Adipocyte (in vitro differentiated cells): ENCODE results near the gene PYROXD2.

Experiments used
- DNase-seq: peaks from one replicate; pipeline ENCODE4 v3.0.0-alpha.2; 2015; ENCODE audit warnings: low read depth
- H3K27me3 ChIP-seq: replicated peaks from 2 replicates; pipeline ENCODE4 v1.7.0; 2013; ENCODE audit warnings: mild to moderate bottlenecking, low read length, moderate library complexity; ENCODE audit not compliant: control insufficient read depth, insufficient read depth
- H3K36me3 ChIP-seq: 2 replicates; pipeline ENCODE4 v1.7.0; 2013; ENCODE audit warnings: low read length, mild to moderate bottlenecking, moderate library complexity; ENCODE audit not compliant: control insufficient read depth, insufficient read depth, severe bottlenecking
- H3K4me1 ChIP-seq: 2 replicates; pipeline ENCODE4 v1.7.0; 2013; ENCODE audit warnings: mild to moderate bottlenecking, low read length, moderate library complexity; ENCODE audit not compliant: control insufficient read depth, insufficient read depth
- H3K4me3 ChIP-seq: 2 replicates; pipeline ENCODE4 v1.7.0; 2013; ENCODE audit warnings: mild to moderate bottlenecking, low read length, moderate library complexity
- H3K9ac ChIP-seq: 2 replicates; pipeline ENCODE4 v1.7.0; 2013; ENCODE audit warnings: mild to moderate bottlenecking, low read length, moderate library complexity
- H3K9me3 ChIP-seq: 2 replicates; pipeline ENCODE4 v1.7.0; 2013; ENCODE audit warnings: mild to moderate bottlenecking, low read length, moderate library complexity; ENCODE audit not compliant: control insufficient read depth

Gene PYROXD2

DNA sequence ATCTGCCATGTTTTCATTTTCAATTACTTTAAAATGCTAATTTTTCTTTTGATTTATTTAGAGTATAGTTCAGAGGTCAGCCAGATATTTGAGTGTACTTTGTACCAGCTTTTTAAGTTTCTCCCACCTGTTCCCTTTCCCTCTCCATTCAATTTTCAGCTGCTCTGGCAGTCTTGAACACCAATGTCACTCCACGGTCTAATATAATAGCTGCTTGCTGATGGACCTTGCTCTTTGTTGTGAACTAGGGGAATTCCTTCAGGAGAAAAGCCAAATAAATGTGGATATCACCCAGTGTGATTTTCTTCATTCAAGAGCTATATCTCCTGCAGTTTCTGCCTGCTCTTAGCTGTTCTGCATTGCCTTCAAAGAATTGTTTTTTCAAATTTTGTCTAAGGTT, 35.6 kb upstream of the PYROXD2 start:
- Histone ChIP-seq H3K27me3 (no peaks in the 10 kb centered on the region), H3K36me3 (no peaks in the 10 kb centered on the region), H3K4me1 (peaks cover 9% of the 10 kb centered on the region), H3K9ac (no peak overlapping the region), H3K4me3 (no peak overlapping the region), H3K9me3 (no peaks in the 10 kb centered on the region)
- no peak for DNase-seq

DNA sequence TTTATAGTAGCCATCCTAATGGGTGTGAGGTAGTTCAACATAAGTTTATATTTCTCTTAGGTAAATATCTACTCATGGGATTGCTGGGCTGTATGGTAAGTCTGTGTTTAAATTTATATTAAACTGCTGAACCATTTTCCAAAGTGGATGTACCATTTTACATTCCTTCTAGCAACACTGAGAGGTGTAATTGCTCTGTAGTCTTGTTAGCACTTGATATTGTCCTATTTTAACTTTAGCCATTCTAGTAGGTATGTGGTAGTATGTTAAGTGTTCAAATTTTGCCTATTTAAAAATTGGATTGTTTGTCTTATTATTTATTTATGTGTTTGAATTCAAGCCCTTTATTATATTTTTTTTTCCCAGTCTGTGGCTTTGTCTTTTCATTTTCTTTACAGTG, 34.3 kb upstream of the PYROXD2 start:
- Histone ChIP-seq H3K36me3 (peaks cover 9% of the 10 kb centered on the region), H3K4me3 (no peak overlapping the region), H3K4me1 (peaks cover 11% of the 10 kb centered on the region), H3K27me3 (no peaks in the 10 kb centered on the region), H3K9me3 (no peaks in the 10 kb centered on the region), H3K9ac (no peak overlapping the region)
- no peak for DNase-seq

DNA sequence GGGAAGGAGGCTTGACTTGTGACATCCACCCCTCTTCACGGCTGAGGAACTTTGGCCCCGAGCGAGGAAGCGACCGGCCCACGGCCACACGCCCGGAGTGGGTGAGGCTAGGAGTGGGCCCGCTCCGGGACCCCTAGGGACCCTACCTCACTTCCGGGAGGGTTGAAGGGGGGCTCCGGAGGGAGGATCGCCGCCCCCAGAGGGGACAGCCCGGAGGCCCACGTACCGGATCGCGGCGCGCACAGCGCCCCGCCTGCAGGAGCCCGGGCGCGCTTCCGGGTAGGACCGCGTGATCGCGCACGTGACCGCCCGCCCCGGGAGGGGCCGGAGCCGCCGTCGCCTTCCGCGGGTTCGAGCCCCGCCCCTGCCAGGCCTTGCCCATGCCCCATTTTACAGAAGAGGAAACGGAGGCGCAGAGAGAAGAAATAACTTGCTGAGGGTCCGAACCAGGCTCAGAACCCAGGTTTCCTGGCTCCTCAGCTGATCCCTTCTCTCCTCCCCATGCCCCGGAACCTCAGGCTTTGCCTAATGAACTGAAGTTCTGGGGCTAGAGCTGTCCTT, 31.8 kb upstream of the PYROXD2 start, which contains the start of gene HPS1:
TSS of gene HPS1 (minus strand) at position 275 of the 561 bp plus-strand sequence. CDS start 3,695 bp downstream, outside the sequence.
- no peaks in the 10 kb centered on the region for H3K27me3 ChIP-seq

DNA sequence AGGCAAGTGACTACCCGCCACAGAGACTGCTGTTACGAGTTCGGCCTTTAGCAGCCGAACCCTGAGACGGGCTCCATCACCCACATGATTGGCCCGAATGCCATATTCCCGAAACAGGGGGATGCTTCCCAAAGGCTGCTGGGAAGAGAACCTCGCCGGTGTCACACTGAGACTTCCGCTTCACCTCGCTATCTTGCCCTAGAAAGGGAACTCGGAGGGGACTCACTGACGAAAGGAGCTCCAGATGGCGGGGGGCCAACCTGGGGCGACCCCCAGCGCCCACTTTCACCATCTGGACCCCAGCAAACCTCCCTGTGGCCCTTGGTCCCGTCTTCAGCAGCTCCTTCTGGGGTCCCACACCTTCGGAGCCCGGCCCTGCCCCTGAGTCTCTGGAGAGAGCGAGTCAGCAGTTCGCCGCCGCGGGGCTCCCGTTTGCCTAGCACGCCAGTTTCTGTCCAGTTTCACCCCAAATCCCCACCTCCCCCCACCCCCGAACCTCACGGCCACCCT, 31.2 kb upstream of the PYROXD2 start:
- H3K9me3 ChIP-seq = no peaks in the 10 kb centered on the region
- H3K36me3 ChIP-seq = peaks cover 32% of the 10 kb centered on the region
- no peaks in the 10 kb centered on the region for H3K27me3 ChIP-seq
- peak overlapping the region; percentile 82 for H3K4me3 ChIP-seq
- H3K4me1 ChIP-seq = peaks cover 11% of the 10 kb centered on the region
- DNase-seq = peak; percentile 73
- peak overlapping the region; percentile 87 for H3K9ac ChIP-seq

More for the DNA sequence above, 31.8 kb upstream of the PYROXD2 start, which contains the start of gene HPS1:
- Histone ChIP-seq H3K9ac (peak within 1 kb of the TSS; percentile 87), H3K4me3 (peak within 1 kb of the TSS; percentile 82), H3K9me3 (no peaks in the 10 kb centered on the region), H3K4me1 (peaks cover 11% of the 10 kb centered on the region), H3K36me3 (peaks cover 30% of the 10 kb centered on the region)
- peak; percentile 89 for DNase-seq

DNA sequence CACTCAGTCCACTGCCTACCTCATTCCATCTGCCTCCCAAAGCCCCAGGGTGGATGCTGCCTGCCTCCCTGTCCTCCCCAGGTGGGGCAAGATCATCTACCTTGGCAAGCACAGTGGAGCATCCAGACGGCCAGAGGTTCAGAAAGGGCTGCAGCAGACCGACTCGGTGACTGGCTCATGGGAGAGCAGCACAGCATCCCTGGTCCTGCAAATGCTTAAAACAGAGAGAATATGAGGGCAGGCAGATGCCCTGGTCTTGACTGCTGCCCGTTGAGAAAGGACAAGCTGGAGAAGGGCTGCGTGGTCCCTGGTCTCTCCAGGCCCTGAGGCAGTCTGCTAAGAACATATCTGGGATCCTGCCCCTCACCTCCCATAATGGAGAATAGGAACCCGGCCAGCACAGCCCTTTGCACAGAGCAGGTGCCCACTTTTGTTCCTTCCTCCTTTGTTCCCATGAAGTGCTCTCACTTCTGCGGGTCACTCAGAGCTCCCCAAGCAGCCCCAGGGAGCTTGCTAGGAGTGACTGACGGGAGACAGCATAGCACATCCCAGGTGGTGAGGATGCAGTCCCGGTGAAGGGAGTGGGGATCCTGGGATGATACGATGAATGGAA, 30.3 kb upstream of the PYROXD2 start:
- H3K36me3 ChIP-seq = peaks cover 41% of the 10 kb centered on the region

DNA sequence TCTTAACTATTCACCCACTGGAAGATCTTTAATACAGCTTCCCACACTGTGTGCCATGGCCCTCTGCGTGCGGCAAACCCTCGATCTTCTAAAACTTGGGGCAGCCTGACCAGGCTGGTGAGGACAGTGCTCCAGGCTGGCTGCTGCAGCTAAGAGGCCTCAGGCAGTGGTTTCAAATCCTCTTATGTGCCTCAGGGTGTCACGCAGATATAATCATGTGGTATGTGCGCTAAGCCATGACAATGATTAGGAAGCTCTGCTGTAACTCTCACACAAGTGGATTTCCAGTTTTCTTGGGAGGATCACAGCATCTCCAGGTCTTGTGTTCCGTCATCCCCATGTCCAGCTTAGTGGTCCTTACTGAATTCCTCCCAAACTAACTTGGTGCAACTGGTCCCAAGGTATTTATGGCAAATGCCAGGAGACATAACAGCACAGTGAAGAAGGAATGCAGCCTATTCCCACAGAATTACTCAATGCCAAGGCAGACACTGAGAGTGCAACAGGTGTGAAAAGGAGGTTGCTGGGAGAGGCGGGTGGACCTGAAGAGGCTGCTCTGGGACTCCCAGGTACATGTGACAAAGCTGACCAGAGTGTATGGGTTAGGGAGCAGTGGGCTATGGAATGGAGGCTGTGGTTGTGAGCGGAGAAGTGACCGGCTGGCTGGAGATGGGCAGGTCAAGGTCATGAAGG, 29.5 kb upstream of the PYROXD2 start:
- Histone ChIP-seq H3K4me1 (peaks cover 11% of the 10 kb centered on the region), H3K9ac (no peak overlapping the region), H3K4me3 (no peak overlapping the region), H3K36me3 (peaks cover 50% of the 10 kb centered on the region), H3K27me3 (no peaks in the 10 kb centered on the region), H3K9me3 (no peaks in the 10 kb centered on the region)
- DNase-seq = no peak

More for the DNA sequence above, 30.3 kb upstream of the PYROXD2 start:
- no peak for DNase-seq
- Histone ChIP-seq H3K4me1 (peaks cover 11% of the 10 kb centered on the region), H3K9me3 (no peaks in the 10 kb centered on the region), H3K9ac (peak overlapping the region; percentile 87), H3K4me3 (peak overlapping the region; percentile 82), H3K27me3 (no peaks in the 10 kb centered on the region)

DNA sequence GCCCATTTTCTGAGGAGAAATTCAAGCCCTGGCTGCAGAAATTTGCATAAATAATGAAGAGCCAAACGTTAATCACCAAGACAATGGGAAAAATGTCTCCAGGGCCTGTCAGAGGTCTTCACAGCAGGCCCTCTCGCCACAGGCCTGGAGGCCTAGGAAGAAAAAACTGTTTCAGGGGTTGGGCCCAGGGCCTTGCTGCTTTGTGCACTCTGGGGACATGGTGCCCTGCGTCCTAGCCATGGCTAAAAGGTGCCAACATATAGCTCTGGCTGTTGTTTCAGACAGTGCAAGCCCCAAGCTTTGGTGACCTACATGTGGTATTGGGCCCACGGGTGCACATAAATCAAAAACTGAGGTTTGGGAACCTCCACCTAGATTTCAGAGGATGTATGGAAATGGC, 23.7 kb upstream of the PYROXD2 start:
- H3K36me3 ChIP-seq = peaks cover 77% of the 10 kb centered on the region
- no peaks in the 10 kb centered on the region for H3K27me3 ChIP-seq
- DNase-seq = no peak
- H3K4me3 ChIP-seq = no peak overlapping the region
- H3K9ac ChIP-seq = no peak overlapping the region
- H3K4me1 ChIP-seq = no peaks in the 10 kb centered on the region
- no peaks in the 10 kb centered on the region for H3K9me3 ChIP-seq

DNA sequence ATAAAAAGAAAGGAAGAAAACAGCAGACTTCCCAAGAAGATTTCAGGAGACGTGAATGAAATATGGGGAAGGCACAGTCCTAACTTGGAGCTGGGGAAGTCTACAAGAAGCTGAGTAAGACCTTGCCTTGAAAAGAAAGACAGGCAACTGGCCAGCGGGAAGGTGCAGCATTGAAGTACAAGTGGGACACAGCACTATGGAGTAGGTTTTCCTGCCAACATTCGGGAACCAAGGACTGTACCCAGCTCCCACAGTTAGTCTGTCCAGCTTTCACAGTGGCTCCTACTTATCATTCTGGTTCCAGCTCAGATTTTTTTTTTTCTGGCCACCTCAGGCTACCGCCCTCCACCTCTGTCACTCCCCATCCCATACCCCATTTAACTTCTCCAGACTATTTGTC, 21.7 kb upstream of the PYROXD2 start:
- DNase-seq = no peak
- H3K4me3 ChIP-seq = no peak overlapping the region
- H3K4me1 ChIP-seq = no peaks in the 10 kb centered on the region
- H3K9me3 ChIP-seq = peaks cover 10% of the 10 kb centered on the region
- H3K9ac ChIP-seq = no peak overlapping the region
- no peaks in the 10 kb centered on the region for H3K27me3 ChIP-seq
- peaks cover 76% of the 10 kb centered on the region for H3K36me3 ChIP-seq

DNA sequence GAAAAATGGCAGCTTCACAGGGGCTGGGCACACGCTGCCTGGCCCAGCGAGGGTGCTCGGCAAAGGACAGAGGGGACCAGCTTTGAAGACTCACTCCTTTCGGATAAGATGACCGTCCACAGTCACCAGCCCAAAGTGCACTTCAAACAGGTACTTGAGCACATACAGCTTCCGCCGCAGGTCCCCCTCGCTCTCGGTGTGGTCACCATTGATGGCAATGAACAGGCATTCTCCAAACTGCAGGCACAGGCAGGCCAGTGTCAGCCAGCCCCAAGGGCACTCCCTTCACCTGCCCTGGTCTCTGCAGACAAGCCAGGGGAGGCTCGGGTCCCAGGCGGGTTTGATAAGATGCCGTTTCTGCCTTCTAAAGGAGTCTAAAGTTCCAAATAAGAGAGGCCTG, 20.2 kb upstream of the PYROXD2 start:
- DNase-seq = no peak

DNA sequence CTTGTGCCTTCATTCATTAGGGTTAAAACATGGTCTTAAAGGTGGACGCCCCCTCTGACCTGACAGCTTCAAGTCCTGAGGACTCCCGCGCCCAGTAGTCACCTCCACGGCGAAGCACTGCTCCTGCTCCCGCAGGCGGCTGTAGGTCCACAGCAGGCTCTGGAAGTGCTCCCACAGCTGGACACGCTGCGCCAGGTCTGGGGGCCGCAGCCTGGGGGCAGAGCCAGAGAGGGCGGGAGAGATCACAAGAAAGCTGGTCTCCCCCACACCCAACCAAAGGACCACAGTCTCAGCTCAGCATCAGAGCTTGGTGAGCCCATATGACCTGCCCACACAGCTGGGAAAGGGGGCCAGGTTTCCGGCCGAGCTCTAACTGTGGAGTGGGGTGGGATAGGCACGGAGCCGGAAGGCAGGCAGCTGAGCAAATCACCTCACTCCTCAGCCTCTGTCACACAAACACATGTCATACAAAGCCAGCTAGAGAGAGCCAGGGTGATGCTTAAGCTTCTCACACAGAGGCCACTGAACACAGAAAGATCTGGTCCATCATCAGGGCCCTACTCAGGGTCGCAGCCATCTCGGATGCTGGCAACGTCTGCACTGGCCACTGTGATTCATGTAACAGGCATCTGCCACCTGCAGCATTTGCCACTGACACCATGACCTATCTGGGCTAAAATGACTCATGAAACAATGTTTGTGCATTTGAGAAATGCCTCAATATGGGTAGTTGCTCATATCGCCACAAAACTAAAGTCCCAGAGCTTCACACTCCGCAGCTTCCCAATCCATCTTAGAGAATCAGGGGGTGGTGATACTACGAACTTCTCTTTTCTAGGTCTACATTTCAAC, 19.1 kb upstream of the PYROXD2 start:
- no peaks in the 10 kb centered on the region for H3K27me3 ChIP-seq
- H3K9me3 ChIP-seq = peaks cover 10% of the 10 kb centered on the region
- peaks cover 79% of the 10 kb centered on the region for H3K36me3 ChIP-seq
- no peak for DNase-seq
- no peak overlapping the region for H3K9ac ChIP-seq
- no peak overlapping the region for H3K4me3 ChIP-seq
- no peaks in the 10 kb centered on the region for H3K4me1 ChIP-seq

More for the DNA sequence above, 20.2 kb upstream of the PYROXD2 start:
- H3K27me3 ChIP-seq = no peaks in the 10 kb centered on the region
- no peaks in the 10 kb centered on the region for H3K4me1 ChIP-seq
- peaks cover 10% of the 10 kb centered on the region for H3K9me3 ChIP-seq
- no peak overlapping the region for H3K4me3 ChIP-seq
- H3K9ac ChIP-seq = no peak overlapping the region
- H3K36me3 ChIP-seq = peaks cover 79% of the 10 kb centered on the region

DNA sequence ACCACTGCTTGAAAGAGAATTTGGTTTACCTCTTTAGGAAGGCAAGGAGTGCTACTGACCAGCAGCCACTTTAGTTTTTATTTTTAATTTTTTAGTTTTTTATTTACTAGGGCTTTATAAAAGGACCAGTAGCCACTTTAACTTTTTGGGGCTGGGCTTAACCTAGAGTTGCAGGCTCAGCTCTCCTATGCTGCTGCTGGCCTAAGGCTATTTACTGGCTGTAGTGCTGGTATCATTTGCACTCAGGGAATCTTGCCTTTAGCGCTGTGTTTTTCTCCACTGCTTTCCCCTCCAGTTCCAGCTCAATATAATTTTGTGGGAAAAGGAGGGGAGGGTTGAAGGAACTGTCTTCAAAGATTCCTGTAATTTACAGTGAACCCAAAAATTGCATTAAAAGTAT, 18.4 kb upstream of the PYROXD2 start:
- no peaks in the 10 kb centered on the region for H3K27me3 ChIP-seq
- H3K9me3 ChIP-seq = peaks cover 10% of the 10 kb centered on the region
- H3K4me1 ChIP-seq = no peaks in the 10 kb centered on the region
- DNase-seq = no peak
- H3K9ac ChIP-seq = no peak overlapping the region
- H3K4me3 ChIP-seq = no peak overlapping the region
- H3K36me3 ChIP-seq = peaks cover 83% of the 10 kb centered on the region
